HepG2 (cell line): ENCODE measurements around the gene SLC17A9. TPM values are rescaled to one million over a fixed set of nuclear protein-coding genes. Genes with fewer than 3 reads are reported as not detected.

Experiments
- CBX5 ChIP-seq: sonication (generic); formaldehyde crosslinking; IDR thresholded peaks from 2 replicates; pipeline ENCODE4 v1.4.0; 2020; ENCODE audit warnings: missing genetic modification reagents, borderline replicate concordance
- DNMT3B ChIP-seq: conservative IDR thresholded peaks from 2 replicates; pipeline ENCODE4 v1.6.1; 2016; ENCODE audit warnings: missing biosample characterization, control low read depth
- FOXM1 ChIP-seq: sonication (generic); formaldehyde crosslinking; IDR thresholded peaks from 2 replicates; pipeline ENCODE4 v1.5.0; 2020; ENCODE audit warnings: missing genetic modification reagents
- HINFP ChIP-seq: sonication (generic); formaldehyde crosslinking; IDR thresholded peaks from 2 replicates; pipeline ENCODE4 v1.4.0; 2020; ENCODE audit warnings: low read depth, mild to moderate bottlenecking, missing genetic modification reagents
- KMT2B ChIP-seq: IDR thresholded peaks from 2 replicates; pipeline ENCODE4 v1.6.1; 2016; ENCODE audit warnings: missing genetic modification reagents, missing compliant biosample characterization
- MIER3 ChIP-seq: IDR thresholded peaks from 2 replicates; pipeline ENCODE4 v1.6.1; 2016; ENCODE audit warnings: missing compliant biosample characterization, borderline replicate concordance
- MLXIP ChIP-seq: sonication (generic); formaldehyde crosslinking; IDR thresholded peaks from 2 replicates; pipeline ENCODE4 v1.9.0; 2021; ENCODE audit warnings: missing genetic modification reagents, borderline replicate concordance
- PRDM15 ChIP-seq: sonication (generic); formaldehyde crosslinking; IDR thresholded peaks from 2 replicates; pipeline ENCODE4 v1.4.0; 2020; ENCODE audit warnings: missing genetic modification reagents
- SIX4 ChIP-seq: sonication (generic); formaldehyde crosslinking; IDR thresholded peaks from 2 replicates; pipeline ENCODE4 v1.4.0; 2020; ENCODE audit warnings: missing genetic modification reagents
- TCF7L2 ChIP-seq: IDR thresholded peaks from 2 replicates; pipeline ENCODE4 v1.6.1; 2011; ENCODE audit warnings: mild to moderate bottlenecking, low read depth, low read length, moderate library complexity
- ZC3H4 ChIP-seq: sonication (generic); formaldehyde crosslinking; IDR thresholded peaks from 2 replicates; pipeline ENCODE4 v1.4.0; 2020; ENCODE audit warnings: missing genetic modification reagents, borderline replicate concordance
- ZEB1 ChIP-seq: IDR thresholded peaks from 2 replicates; pipeline ENCODE4 v1.6.1; 2012; ENCODE audit warnings: mild to moderate bottlenecking, low read depth, inconsistent platforms; ENCODE audit not compliant: insufficient replicate concordance
- ZNF567 ChIP-seq: sonication (generic); formaldehyde crosslinking; IDR thresholded peaks from 2 replicates; pipeline ENCODE4 v1.8.1; 2023; ENCODE audit warnings: mild to moderate bottlenecking, missing genetic modification reagents, borderline replicate concordance
- ZNF598 ChIP-seq: sonication (generic); formaldehyde crosslinking; IDR thresholded peaks from 2 replicates; pipeline ENCODE4 v1.5.1; 2020; ENCODE audit warnings: mild to moderate bottlenecking, missing genetic modification reagents, borderline replicate concordance
- ZNF660 ChIP-seq: sonication (generic); formaldehyde crosslinking; IDR thresholded peaks from 2 replicates; pipeline ENCODE4 v1.5.1; 2020; ENCODE audit warnings: mild to moderate bottlenecking, low read depth, missing genetic modification reagents, borderline replicate concordance
- ZNF777 ChIP-seq: sonication (generic); formaldehyde crosslinking; IDR thresholded peaks from 2 replicates; pipeline ENCODE4 v1.4.0; 2020; ENCODE audit warnings: missing genetic modification reagents
- ZZZ3 ChIP-seq: sonication (generic); formaldehyde crosslinking; IDR thresholded peaks from 2 replicates; pipeline ENCODE4 v1.4.0; 2020; ENCODE audit warnings: missing genetic modification reagents, mild to moderate bottlenecking, borderline replicate concordance
- polyA plus RNA-seq, 8 experiments: library from polyadenylated mRNA; depleted of rRNA in 3 of 8; stranded (reverse) in 7 of 8; unstranded in 1 of 8; fragments of >200 nt; fragmentation: Illumina TruSeq in 4 of 8; extraction: Trizol in 4 of 8; gene quantifications; 2 replicates each; pipeline versions ENCODE4 v1.2.1 to v1.2.3, GENCODE V29; 2011 to 2016; ENCODE audit warnings: low read depth in 4 of 8, missing spikeins in 1 of 8, mixed read lengths in 1 of 8; ENCODE audit not compliant: insufficient read depth in 1 of 8
- total RNA-seq, 5 experiments: library from RNA; depleted of rRNA; stranded (reverse); fragments of >200 nt; fragmentation: Illumina TruSeq; extraction: Trizol; gene quantifications; 2 replicates each; pipeline ENCODE4 v1.2.3, GENCODE V29; 2016; ENCODE audit warnings: low read depth in 1 of 5

The SLC17A9 gene
- total and polyA plus RNA-seq, 2 of the 13 experiments (the other 11 are each of a cell fraction or from before 2014, with no cell fraction given): 110 to 191 TPM

- TF ChIP-seq TCF7L2 (no peak), KMT2B (CRISPR knock-in tag) (peak; percentile 95), ZEB1 (no peak), MIER3 (CRISPR knock-in tag) (peak; percentile 98), CBX5 (peak; percentile 97), SIX4 (CRISPR knock-in tag) (peak; percentile 72), MLXIP (peak; percentile 69; the same call in 1 of the 2 replicates), PRDM15 (peak; percentile 71), FOXM1 (CRISPR knock-in tag) (peak; percentile 95), DNMT3B (CRISPR knock-in tag) (peak; percentile 43; the same call in 1 of the 2 replicates), ZC3H4 (peak; percentile 69; the same call in 1 of the 2 replicates), HINFP (CRISPR knock-in tag) (peak; percentile 95), ZNF567 (CRISPR knock-in tag) (peak; percentile 59; the same call in 1 of the 2 replicates), ZZZ3 (peak; percentile 98; the same call in 1 of the 2 replicates), ZNF777 (peak; percentile 73; the same call in 1 of the 2 replicates), ZNF598 (peak; percentile 90; the same call in 1 of the 2 replicates), ZNF660 (no peak)
Observed at GRCh38 chr20:62937268-62938104, 15.0 kb upstream of the SLC17A9 start (continued).
